DMS53 (cell line): ENCODE measurements around the gene SGK2.

Source experiments
- DNase-seq: peaks from one replicate; lab custom pipeline; 2025; lab: John Stamatoyannopoulos, UW

The SGK2 gene

GRCh38 chr20:43536041-43536816 lies 22.6 kb upstream of the SGK2 start:
- no peak for DNase-seq

GRCh38 chr20:43536817-43537440 lies 21.9 kb upstream of the SGK2 start:
- no peak for DNase-seq

- peak; percentile 82 for DNase-seq
Observed at GRCh38 chr20:43537921-43538877, 20.6 kb upstream of the SGK2 start.

GRCh38 chr20:43538878-43539700 lies 19.7 kb upstream of the SGK2 start:
- DNase-seq: no peak

GRCh38 chr20:43539975-43540672 lies 18.7 kb upstream of the SGK2 start:
- no peak for DNase-seq

GRCh38 chr20:43540673-43541060 lies 18.2 kb upstream of the SGK2 start:
- no peak for DNase-seq

GRCh38 chr20:43541214-43541613 lies 17.6 kb upstream of the SGK2 start:
- DNase-seq: no peak

- DNase-seq: no peak
Observed at GRCh38 chr20:43542161-43542560, 16.7 kb upstream of the SGK2 start.

- no peak for DNase-seq
Observed at GRCh38 chr20:43542674-43543073, 16.2 kb upstream of the SGK2 start.

GRCh38 chr20:43543138-43543537 lies 15.7 kb upstream of the SGK2 start:
- no peak for DNase-seq

- DNase-seq: no peak
Observed at GRCh38 chr20:43544501-43544900, 14.3 kb upstream of the SGK2 start.

GRCh38 chr20:43545837-43546578 lies 12.8 kb upstream of the SGK2 start:
- no peak for DNase-seq

GRCh38 chr20:43548273-43548880 lies 10.4 kb upstream of the SGK2 start:
- no peak for DNase-seq

GRCh38 chr20:43549416-43550065 lies 9.3 kb upstream of the SGK2 start:
- no peak for DNase-seq

GRCh38 chr20:43550456-43550855 lies 8.4 kb upstream of the SGK2 start:
- DNase-seq: no peak

- DNase-seq: no peak
Observed at GRCh38 chr20:43554369-43554768, 4.5 kb upstream of the SGK2 start.

- DNase-seq: no peak
Observed at GRCh38 chr20:43559147-43559987, 540 bp downstream of the SGK2 start.

- no peak for DNase-seq
Observed at GRCh38 chr20:43560974-43561373, 2.1 kb downstream of the SGK2 start.
